AG04450 (cell line): ENCODE data around the gene CCL7. TPM values are rescaled to one million over a fixed set of nuclear protein-coding genes. Genes with fewer than 3 reads are reported as not detected.

Experiments used
- CTCF ChIA-PET: fragments of 300-600, 350-600 bp; formaldehyde crosslinking; extraction: SDS; loops from one replicate; lab custom pipeline; 2022; ENCODE audit warnings: antibody characterized with exemption, inconsistent platforms; lab: Charles Lee
- POLR2A ChIA-PET: fragments of 350-600 bp; formaldehyde crosslinking; extraction: SDS; loops from one replicate; lab custom pipeline; 2021; ENCODE audit warnings: antibody characterized with exemption, inconsistent platforms; lab: Yijun Ruan, JAX
- DNase-seq: peaks from one replicate; pipeline ENCODE4 v3.0.0-alpha.2; 2011; ENCODE audit warnings: low read depth, low spot score
- H3K27ac ChIP-seq: one replicate; pipeline ENCODE4 v1.5.1; 2012; ENCODE audit warnings: low read depth, low read length, control low read depth
- H3K27me3 ChIP-seq: one replicate; pipeline ENCODE4 v1.6.0; 2012; ENCODE audit warnings: low read length; ENCODE audit not compliant: control insufficient read depth, insufficient read depth
- H3K4me3 ChIP-seq: 2 replicates; pipeline ENCODE4 v1.5.1; 2011; ENCODE audit warnings: mild to moderate bottlenecking, low read depth, low read length, control low read depth
- H3K9me3 ChIP-seq: 2 replicates; pipeline ENCODE4 v1.5.1; 2012; ENCODE audit warnings: low read length; ENCODE audit not compliant: control insufficient read depth, insufficient read depth
- CTCF ChIP-seq: IDR thresholded peaks from 2 replicates; pipeline ENCODE4 v1.5.1; 2011; ENCODE audit warnings: low read depth, low read length, control low read depth, inconsistent platforms
- polyA plus RNA-seq: library from polyadenylated mRNA; depleted of rRNA; stranded (reverse); fragments of >200 nt; gene quantifications from 2 replicates; pipeline ENCODE4 v1.2.3, GENCODE V29; 2011

Gene CCL7
- polyA plus RNA-seq, 1 experiment = 0.50 TPM

- H3K4me3 ChIP-seq = no peak overlapping the region
- H3K9me3 ChIP-seq = no peaks in the 10 kb centered on the region
- H3K27me3 ChIP-seq = no peaks in the 10 kb centered on the region
- ChIA-PET CTCF (interaction anchor here (1.2 to 3.7 kb wide), 4 partner anchors 48 to 113 kb away, joined by 3 to 46 read pairs (median 5); no protein-coding TSS in a partner anchor), POLR2A (interaction anchor here (1.0 to 2.0 kb wide), 3 partner anchors 10 to 27 kb away, joined by 3 to 7 read pairs (median 6); no protein-coding TSS in a partner anchor)
- H3K27ac ChIP-seq = peak overlapping the region; percentile 85
- no peak for TF ChIP-seq CTCF
- peak; percentile 62 for DNase-seq
Measured at GRCh38 chr17:34248511-34249024, 21.5 kb upstream of the CCL7 start.

- ChIA-PET POLR2A (interaction anchor here (1.0 to 2.0 kb wide), 3 partner anchors 10 to 27 kb away, joined by 3 to 7 read pairs (median 6); no protein-coding TSS in a partner anchor), CTCF (interaction anchor here (1.2 to 3.7 kb wide), 4 partner anchors 48 to 112 kb away, joined by 3 to 46 read pairs (median 5); no protein-coding TSS in a partner anchor)
- Histone ChIP-seq H3K27ac (peak overlapping the region; percentile 85), H3K27me3 (no peaks in the 10 kb centered on the region), H3K9me3 (no peaks in the 10 kb centered on the region), H3K4me3 (no peak overlapping the region)
- DNase-seq = no peak
- no peak for TF ChIP-seq CTCF
Measured at GRCh38 chr17:34249061-34249460, 21.0 kb upstream of the CCL7 start.

GRCh38 chr17:34249478-34249877 lies 20.5 kb upstream of the CCL7 start:
- H3K27ac ChIP-seq = peak overlapping the region; percentile 85
- no peak for TF ChIP-seq CTCF
- no peaks in the 10 kb centered on the region for H3K27me3 ChIP-seq
- CTCF ChIA-PET = interaction anchor here (1.2 to 3.7 kb wide), 4 partner anchors 49 to 112 kb away, joined by 3 to 46 read pairs (median 5); no protein-coding TSS in a partner anchor
- POLR2A ChIA-PET = interaction anchor here (1.7 to 2.0 kb wide), 2 partner anchors 11 to 26 kb away, joined by 6 to 7 read pairs; no protein-coding TSS in a partner anchor
- H3K9me3 ChIP-seq = no peaks in the 10 kb centered on the region
- no peak overlapping the region for H3K4me3 ChIP-seq
- DNase-seq = no peak

- DNase-seq = no peak
- Histone ChIP-seq H3K9me3 (no peaks in the 10 kb centered on the region), H3K27ac (peak overlapping the region; percentile 21), H3K4me3 (no peak overlapping the region), H3K27me3 (no peaks in the 10 kb centered on the region)
- POLR2A ChIA-PET = no interaction called here
- no peak for TF ChIP-seq CTCF
- CTCF ChIA-PET = interaction anchor here (2.3 kb wide), 2 partner anchors 50 to 110 kb away, joined by 17 to 40 read pairs; no protein-coding TSS in a partner anchor
Measured at GRCh38 chr17:34251186-34251585, 18.8 kb upstream of the CCL7 start.

GRCh38 chr17:34252095-34252443 lies 18.0 kb upstream of the CCL7 start:
- no peak overlapping the region for H3K4me3 ChIP-seq
- no peaks in the 10 kb centered on the region for H3K9me3 ChIP-seq
- POLR2A ChIA-PET = interaction anchor here (0.6 to 1.9 kb wide), 8 partner anchors 10 to 876 kb away, joined by 3 to 12 read pairs (median 4); no protein-coding TSS in a partner anchor
- no peaks in the 10 kb centered on the region for H3K27me3 ChIP-seq
- DNase-seq = no peak
- TF ChIP-seq CTCF = no peak
- CTCF ChIA-PET = interaction anchor here (2.3 kb wide), 2 partner anchors 51 to 109 kb away, joined by 17 to 40 read pairs; no protein-coding TSS in a partner anchor
- peak overlapping the region; percentile 94 for H3K27ac ChIP-seq
